Measurements from ENCODE around the gene GPRIN1.

GRCh38 chr5:176639208-176639607 lies 29.3 kb upstream of the GPRIN1 start:
- no peak for TF ChIP-seq CTCF (IDR thresholded peaks at IDR 0.05)
- no peak for TF ChIP-seq FOXJ3 (CRISPR knock-in tag; IDR thresholded peaks at IDR 0.05)
- no peak for TF ChIP-seq USF1 (IDR thresholded peaks at IDR 0.05; ENCODE audit: borderline replicate concordance, low read depth)
- TF ChIP-seq CHD2 (IDR thresholded peaks at IDR 0.05; ENCODE audit: low read length, partially characterized antibody) = no peak
- TF ChIP-seq TEAD4 (IDR thresholded peaks at IDR 0.05; ENCODE audit: borderline replicate concordance, insufficient read depth) = no peak
- TF ChIP-seq ZBTB33 (IDR thresholded peaks at IDR 0.05; ENCODE audit: borderline replicate concordance, low read depth) = no peak
- TF ChIP-seq POLR2AphosphoS5 (IDR thresholded peaks at IDR 0.05; ENCODE audit: low read depth, low read length) = no peak
- TF ChIP-seq JUND (IDR thresholded peaks at IDR 0.05) = no peak
- TF ChIP-seq NFIC (IDR thresholded peaks at IDR 0.05; ENCODE audit: borderline replicate concordance) = no peak
